DMS153 treated with DMSO at 0.1 percent for 48 hours (cell line): ENCODE data around the gene GLDN.

Experiments
- DNase-seq: peaks from one replicate; lab custom pipeline; 2025; ENCODE audit not compliant: unreplicated experiment; lab: John Stamatoyannopoulos, UW

GLDN gene

DNA sequence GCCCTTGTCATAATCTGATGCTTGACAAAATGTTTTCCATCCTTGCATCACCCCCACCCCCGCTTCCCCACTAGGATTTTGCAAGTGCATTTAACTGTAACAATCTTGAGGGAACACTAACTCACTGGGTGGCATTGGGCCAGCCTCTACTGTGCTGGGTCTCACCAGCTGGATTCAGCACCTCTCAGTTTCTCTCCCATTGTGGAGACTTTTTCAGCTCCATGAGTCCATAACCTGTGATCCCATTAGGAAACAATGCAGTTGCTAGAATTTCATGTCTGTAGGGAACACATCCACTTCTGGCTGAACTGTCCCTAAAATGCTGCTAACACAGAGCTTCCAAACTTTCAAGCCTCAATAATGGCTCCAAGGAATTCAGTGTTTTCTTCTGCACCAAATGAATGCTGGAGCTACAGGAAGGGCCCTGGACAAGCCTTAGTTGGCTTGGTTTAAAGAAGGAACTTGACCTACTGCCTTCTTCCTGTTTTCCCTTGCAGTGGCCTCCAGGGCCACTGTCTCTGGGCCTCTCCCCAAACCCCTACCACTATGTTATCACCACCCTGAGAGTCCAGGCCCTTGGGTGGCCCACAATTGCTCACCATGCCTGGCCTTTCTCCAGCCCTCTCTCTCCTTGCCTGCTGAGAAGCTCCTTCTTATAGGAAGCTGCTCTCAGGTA lies 18.7 kb upstream of the GLDN start:
- DNase-seq, result no peak

DNA sequence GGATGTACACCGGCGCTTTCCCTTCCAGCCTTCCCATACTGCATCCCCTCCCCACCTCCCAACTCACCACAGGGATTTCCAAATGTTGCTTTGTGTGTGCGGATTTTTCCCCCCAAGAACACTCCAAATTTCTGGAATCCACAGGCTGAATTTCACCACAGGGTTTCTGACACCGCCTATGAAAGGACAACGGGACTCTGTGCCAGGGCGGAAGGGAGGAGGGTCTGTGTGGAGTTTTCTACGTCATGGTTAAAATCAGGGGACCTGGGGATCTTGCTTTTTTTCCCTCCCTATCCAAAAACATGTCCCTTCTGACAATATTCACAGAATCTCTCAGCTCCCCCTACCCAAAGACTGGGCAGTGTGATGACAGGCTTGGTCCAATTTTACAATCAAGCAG lies 17.7 kb upstream of the GLDN start:
- no peak for DNase-seq

DNA sequence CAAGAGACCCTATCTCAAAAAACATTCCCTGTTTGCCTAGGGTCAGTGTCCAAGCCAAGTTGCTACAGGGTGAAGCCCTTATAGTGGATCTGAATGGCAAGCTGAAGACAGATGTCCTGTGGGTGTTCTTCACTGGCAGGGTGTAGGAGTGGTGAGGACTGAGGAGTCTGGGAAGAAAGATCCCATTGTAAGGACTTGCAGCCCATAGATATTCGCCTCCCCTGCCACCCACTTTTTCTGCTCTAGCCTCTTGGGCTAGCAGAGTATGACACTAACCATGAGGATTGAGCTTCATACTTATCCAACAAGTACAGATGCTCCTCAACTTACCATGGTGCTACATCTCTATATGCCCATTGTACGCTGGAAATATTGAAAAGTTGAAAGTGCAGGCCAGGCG lies 16.3 kb upstream of the GLDN start:
- DNase-seq, result no peak

DNA sequence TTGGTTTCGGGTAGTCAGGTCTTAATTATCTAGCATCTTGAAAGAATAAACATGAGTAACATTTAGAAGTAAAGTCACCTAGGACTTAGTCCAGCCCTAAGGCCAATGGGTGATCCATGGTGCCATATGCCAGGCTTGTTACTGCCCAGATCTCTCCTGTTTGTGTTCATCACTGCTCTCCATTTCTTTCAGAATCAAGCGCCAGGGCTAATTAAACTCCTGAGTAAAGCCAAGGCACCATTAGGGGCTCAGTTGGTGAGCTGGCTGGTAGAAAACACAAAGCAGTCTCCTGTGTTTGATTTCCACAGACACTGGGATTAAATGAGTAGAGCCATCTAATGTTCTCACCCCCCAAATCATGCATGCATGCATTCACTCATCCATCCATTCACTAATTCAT lies 14.4 kb upstream of the GLDN start:
- no peak for DNase-seq

DNA sequence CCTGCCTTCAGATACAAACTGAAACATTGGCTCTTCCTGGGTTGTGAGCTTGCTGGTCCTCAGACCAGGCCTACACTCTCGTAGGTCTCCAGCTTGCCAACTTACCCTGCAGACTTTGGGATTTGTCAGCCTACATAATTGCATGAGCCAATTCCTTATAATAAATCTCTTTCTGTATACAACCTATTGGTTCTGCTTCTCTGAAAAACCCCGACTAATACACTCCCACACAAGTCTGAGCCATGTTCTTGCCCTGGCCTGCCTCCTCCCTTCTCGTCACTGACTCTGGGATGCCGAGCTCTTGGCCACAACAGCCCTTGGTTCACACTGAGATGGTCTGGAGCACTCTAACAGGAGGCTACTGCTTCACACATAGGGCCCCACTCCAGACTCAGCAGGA lies 12.5 kb upstream of the GLDN start:
- DNase-seq, result no peak

DNA sequence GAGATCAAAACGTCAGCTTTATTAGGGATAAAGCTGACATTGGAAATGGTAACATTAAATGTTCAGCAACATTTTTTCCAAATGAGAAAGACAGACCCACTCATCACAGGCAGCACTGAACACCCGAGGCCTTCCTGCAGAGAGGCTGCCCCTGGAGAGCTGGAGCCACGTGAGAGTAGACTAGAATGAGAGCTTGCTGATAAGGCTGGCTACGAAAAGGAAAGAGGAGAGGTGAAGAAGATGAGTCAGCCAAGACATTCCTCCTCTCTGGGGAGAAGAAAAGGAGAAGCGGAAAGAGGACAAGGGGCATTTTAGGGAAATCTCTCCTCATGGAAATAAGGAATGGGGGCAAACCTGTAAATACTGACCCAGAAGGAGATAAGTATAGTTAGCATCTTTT lies 10.3 kb upstream of the GLDN start:
- DNase-seq, result no peak

DNA sequence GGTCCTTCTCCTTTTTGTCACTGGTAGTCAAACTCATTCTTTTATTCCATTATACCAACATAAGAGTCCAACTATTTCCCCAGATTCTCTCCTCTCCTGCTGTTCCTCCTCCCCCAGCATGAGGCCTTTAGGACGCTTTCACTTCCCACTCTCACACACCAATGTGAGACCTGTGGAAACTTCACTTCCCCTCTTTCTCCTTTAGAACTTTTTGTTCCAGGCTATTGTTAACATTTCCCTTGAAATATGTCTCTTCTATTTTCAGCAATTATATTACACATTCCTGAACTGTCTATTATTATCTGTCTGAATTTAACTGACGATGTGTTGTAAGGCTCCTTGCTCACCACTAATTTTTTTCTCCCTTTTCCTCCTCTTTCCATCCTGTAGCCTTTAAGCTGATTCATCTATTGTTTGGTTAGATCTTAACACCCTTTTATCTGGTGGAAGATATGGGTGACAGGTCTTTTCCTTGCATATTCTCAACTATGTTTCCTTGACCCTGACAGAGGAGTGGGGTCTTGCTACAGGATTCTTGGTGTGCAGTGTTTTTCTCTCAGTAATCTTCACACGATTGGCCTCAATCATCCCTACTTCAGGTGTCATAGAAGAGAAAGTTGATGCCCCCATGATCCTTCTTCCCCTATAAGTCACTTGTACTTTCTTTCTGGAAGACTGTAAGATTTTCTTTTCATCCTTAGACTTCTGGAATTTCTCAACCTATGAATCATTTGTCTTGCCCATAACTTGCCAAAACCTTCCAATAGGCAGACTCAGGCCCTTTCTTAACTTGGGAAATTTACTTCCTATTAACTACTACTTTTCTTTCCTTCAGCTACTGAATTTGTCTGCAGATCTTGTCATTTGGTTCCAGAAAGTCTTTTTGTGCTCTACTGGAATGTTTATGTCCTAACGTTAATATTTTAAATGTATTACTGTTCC lies 9.0 kb upstream of the GLDN start:
- DNase-seq, result no peak

DNA sequence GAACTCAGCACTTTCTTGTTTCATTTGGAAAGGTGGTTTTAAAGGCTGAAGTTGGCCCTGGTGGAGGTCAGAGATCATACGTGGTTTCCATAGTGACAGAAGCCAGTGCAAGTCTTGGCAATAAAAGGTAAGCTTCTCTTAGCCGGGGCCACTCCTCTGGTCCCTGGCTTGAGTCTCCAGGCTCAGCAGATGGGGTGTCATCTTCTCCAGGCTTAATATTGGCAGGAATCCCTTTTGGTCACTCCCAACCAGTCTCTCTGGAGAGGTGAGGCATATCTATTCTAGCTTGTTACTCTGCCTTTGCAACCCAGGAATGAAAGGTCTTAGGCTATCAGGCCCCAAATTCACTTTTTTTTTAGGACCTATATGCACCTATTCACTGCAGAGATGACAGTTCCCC lies 7.9 kb upstream of the GLDN start:
- DNase-seq, result no peak

DNA sequence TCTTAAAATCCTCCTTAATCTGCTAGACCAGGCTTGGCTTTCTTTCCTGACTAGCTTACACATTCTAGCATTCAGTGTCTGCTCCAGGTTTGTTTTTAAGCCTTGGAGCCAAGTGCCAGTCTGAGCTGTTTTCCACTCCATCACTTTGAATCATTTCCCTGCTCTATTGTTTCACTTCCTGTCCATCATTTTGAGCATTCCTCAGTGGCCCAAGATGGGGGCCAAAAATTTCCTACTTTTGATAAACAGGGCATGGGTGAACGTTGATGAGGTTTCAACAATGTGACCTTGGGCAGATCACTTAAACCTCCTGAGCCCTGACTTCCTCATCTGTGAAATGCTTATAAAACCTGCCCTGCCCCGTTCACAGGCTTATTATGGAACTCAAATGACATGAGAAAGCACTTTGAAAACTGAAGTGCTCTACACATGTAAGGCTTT lies 7.4 kb upstream of the GLDN start:
- DNase-seq, result no peak

DNA sequence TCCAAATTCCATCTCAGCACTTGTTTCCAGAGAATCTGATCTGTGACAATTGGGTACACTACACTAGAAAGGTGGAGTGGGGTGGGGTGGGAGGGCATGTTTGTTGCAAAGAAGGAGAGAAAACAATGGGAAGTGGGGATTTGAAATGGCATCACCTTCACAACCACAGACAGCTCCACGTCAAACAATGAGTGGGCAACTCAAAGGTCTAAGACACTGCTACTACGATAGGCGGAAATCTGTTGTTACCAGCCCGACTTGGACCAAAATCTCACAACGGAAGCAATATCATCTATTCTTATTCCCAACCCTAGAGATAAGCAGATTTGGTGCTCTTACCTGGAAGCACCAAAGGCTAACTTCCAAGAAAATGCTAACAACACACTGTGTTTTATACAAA lies 6.4 kb upstream of the GLDN start:
- no peak for DNase-seq

DNA sequence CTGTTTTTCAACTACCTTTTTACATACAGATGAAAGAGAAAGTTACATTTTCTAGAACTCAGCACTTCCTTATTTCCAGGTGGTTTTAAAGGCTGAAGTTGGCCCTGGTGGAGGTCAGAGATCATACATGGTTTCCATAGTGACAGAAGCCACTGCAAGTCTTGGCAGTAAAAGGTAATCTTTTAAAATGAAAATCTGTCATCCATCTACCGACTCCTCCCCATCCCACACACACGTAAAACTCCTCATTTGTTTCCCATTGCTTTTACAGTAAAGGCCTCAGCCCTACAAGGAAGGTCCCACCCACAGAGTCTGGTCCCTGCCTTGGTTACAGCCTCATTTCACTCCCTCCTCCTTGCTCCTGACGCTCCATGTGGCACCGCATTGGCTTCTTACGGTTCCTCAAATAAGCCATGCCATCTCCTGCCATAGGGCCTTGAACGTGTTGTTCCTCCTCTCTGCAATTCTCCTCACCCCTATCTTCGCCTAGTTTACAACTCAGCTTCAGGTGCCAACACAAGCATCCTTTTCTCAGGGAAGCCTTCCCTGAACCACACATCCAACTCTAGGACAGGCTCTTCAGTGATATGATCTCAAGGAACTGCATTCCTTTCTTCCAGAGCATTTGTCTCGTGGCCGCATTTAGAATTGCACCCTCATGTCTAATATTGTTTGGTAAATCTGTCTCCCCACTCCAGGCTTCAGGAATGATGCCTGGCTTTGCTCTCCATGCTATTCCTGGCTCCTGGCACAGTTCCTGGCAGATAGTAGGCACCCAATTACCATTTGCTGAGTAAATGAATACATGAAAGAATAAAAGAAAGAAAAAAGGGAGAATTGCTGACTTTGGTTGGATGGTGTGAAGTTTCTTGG lies 5.7 kb upstream of the GLDN start:
- DNase-seq, result no peak

DNA sequence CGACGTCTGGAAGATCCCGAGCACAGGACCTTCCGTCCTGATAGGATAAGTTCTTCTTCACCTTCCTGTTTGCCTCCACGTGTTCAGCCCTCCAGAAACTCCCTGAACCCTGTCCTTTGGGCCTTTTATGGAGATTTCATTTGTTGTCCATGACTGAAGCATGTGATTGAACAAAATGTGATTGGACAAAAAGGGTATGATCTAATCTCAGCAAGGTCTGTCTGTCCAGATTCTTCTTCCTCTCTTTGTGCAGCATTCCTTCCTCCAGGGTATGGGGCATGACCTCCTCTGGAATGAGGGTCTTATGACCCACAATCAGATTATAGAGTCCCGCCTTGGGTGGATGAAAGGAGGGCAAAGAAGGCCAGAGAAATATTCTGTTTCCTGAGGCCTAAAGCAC lies 3.0 kb upstream of the GLDN start, which contains the start of gene CYP19A1:
Gene CYP19A1, minus strand, starts transcription at position 101 of the 400 bp plus-strand sequence. CDS start 95,684 bp downstream, outside the sequence.
- no peak for DNase-seq

DNA sequence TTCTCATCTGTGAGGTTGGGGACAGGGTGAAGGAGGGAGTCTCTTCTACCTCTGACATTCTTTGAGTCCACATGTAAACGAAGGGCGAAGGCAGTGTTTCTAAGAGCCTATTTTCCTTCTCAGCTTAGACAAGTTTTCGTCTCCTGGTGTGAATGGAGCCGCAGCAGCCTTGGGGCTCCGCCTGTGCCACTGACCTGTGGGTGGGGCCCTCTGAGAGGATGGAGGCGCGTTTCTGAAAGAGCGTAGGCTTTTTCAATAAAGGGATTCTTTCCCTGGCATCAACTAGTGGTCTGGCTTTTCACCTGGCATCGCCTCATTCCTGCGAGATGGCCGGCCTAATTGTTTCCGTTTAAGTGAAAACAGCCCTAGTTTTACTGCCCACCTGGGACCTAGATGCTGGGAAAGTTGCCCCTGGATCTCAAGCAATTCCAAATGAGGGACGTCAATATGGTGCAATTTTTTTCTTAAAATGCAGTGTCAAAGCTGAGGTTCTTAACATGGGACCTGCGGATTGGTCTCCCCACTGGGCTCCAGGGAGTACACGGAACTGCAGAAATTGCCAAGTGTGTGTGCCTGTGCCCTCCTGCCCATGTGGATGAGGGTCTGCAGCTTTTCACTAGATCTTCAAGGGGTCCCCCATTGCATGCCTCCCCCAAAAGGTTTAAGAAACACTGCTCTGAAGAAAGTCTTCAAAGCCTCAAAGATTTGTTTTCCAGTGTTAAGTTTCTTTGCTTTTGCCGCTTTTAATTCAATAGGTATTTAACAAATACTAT lies 958 bp downstream of the GLDN start:
- no peak for DNase-seq

DNA sequence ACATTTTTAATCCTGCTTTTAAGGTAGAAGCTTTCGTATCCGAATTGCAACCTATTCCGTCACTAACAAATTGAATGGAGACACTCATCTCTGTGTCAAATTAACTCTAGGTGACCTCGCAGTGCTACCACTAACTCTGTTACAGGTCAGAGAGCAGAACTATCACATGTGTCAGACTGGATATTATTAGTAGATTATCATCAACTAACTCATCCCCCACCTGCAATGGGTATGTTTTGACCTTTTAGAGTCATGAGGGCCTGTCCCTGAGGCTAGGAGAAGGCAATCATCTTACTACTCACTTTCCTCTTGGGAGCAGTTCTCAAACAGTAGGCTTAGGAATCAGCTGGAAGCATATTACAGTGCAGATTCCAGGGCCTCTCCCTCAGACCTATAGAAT lies 2.0 kb downstream of the GLDN start:
- no peak for DNase-seq

DNA sequence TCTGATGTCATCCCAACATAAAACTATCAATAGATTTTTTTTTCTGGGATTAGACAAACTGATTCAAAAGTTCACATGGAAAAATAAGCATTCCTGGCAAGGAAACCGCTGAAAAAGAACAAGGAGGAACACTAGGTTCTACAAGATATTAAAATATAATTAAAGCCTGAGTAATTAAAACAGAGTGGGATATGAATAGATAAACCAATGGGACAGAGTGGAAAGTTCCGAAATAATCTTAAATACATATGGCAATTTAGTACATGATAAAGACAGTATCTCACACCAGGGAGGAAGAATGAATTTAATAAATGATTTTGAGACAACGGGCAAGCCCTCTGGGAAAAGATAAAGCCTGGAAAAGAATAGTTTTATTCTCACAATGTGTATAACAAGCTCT lies 4.7 kb downstream of the GLDN start:
- no peak for DNase-seq

DNA sequence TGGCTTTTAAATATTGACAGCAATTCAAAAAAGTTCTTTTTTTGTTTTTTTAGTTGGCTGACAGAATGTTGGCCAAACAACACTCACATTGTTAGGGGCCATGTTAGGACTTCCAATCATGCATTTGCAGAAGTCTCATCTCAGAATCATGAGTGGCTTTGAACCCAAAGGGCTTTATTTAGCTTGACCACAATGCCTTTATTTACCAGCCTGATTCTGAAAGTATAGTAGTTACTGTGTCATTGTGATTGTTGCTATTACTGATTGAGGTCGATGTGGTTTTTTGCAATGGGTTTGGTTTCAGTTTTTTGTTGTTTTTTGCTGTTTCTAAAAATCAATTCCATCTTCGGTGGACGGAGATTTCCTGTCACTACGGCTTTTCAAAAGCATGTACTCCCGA lies 7.2 kb downstream of the GLDN start:
- DNase-seq, result no peak

DNA sequence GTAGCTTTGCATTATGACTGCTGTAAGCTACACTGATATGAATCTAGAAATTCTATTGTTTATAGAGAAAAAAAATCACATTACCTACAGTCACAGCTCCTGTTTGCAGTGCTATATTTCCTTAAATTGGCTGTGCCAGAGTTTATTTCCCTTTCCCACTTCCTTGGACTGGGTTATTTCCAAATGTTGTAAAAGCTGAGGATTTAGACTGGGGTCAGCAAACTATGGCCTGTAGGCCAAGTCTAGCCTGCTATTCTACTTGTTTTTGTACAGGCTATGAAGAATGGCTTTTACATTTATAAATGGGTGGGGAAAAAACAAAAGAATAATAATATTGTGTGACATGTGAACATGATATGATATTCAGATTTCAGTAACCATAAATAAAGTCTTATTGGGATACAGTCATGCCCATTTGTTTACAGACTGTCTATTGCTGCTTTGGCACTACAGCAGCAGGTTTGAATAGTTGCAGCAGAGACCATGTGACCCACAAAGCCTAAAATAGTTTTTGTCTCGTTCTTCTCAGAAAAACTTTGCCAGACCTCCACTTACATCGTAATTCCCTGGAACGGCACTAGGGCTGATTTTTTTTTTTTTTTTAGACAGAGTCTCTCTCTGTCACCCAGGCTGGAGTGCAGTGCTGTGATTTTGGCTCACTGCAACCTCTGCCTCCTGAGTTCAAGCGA lies 7.8 kb downstream of the GLDN start:
- no peak for DNase-seq

DNA sequence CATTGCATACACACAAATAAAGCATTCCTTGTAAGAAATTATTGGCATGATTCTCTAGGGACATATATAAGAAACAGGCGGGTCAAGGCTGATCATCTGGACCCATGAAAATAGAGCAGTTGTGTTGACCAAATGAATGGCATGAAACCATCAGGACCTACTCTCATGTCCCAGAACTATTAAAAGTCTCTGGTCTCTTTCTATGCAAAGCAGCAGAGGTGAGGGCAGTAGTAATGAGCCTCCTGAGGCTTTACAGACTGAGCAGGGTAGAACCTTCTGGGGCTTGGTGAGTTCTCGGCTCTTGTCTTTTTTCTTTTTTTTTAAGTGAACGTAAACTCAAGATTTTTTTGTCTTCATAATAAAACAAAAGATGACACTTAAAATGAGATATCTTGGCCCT lies 9.3 kb downstream of the GLDN start:
- no peak for DNase-seq

DNA sequence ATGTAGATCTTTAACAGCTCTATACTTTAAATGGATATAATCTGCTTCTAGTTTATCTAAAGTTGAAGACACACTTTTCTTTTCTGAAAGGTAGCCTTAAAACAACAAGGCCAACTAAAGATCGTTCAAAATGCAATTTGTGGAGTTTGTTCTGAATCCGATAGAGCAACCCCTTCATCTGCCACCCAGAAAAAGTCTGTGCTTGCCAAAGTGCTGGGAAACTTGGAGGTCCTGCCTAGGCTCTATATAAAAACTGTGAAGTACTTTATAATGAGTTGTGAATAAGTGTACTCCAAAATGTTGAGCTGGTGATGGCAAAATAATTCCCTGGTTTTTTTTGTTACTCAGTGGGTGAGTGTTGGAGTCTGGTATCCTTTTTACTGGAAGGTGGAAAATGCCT lies 12.5 kb downstream of the GLDN start:
- DNase-seq, result no peak

DNA sequence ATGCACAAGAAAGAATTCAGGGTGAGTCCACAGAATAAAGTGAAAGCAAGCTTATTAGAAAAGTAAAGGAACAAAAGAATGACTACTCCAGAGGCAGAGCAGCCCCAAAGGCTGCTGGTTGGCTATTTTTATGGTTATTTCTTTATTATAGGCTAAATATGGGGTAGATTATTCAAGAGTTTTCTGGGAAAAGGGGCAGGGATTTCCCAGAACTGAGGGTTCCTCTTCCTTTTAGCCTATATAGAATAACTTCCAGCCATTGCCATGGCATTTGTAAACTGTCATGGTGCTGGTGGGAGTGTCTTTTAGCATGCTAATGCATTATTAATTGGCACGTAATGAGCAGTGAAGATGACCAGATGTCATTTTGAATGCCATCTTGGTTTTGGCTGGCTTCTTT lies 13.6 kb downstream of the GLDN start:
- DNase-seq, result no peak
